Activated T-cell treated with anti-CD3 and anti-CD28 coated beads for 4 hours (primary cell): ENCODE data around the gene BHLHE23.

ENCODE experiments used
- DNase-seq: peaks from one replicate; pipeline ENCODE4 v3.0.0-alpha.2; 2020

BHLHE23 gene

DNA sequence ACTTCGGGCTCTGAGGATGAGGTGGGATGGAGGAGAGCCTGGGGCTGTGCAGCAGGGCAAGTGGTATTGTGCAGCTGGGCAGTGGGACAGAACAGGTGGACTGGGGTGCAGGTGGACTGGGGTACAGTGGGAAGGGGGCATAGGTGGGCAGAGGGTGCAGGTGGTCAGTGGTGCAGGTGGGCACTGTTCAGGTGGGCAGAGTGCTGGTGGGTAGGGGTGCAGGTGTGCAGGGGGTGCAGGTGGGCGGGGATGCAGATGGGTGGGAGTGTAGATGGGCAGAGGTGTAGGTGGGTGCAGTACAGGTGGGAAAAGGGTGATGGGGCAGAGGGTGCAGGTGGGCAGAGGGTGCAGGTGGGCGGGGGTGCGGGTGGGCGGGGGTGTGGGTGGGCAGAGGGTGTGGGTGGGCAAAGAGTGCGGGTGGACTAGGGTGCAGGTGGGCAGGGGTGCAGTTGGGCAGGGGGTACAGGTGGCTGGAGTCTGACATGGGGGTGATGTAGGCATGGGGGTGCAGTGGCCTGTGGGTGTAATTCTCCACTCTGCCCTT, 20.4 kb downstream of the BHLHE23 start:
- no peak for DNase-seq

GRCh38 chr20:62985444-62985778, 21.4 kb downstream of the BHLHE23 start:
- no peak for DNase-seq

DNA sequence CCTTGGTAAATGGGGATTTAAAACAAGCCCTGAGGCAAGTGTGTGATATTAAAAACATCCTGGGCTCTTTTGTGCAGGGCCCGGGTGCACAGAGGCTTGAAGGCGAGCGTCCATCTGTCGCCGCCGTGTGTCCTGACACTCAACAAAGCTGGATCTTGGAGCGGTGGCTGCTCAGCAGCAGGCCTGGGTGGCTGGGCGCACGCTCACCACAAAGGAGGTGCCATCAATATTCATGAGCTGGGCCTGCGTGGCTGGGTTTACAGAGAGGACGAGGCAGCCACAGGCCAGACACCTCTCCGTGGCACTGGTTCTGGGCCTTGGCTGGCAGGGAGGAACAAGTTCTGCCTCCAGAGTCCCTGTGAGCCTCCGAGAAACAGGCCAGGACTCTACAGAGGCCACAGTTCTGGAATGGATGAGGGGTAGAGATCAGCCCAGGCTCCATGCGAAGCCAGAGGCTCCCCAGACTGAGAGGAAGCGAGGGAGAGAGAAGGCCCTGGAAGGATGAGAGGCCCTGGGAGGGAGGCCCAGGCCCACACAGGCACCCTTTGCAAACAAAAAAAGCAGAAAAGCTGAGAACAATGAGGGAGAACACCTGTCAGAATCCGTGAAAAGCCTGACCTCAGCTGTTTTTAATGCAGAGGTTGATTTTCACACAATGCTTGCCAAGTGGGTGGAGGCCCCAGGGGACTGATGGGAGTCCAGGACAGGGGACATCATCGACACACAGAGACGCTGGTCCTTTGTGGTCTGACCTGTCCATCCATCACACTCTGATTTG, 21.9 kb downstream of the BHLHE23 start:
- no peak for DNase-seq

DNA sequence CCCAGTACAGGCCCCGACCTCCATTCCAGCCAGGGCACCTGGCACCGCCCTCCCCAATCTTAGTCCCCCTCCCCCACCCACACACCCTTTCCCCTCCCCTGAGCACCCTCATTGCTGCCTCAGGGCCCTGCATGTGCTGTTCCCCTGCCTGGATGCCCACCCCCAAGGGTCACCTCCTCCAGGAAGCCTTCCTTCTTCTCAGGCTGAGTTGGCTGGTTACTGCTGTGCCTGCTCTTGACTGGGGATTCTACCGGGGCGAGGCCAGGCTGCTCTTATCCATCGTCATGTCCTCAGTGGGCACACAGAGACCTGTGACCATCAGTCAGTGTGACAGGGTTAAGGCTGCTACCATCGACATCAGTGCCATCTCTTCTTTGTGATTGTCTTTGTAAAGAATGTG, 23.6 kb downstream of the BHLHE23 start:
- no peak for DNase-seq

- no peak for DNase-seq
Observed at GRCh38 chr20:62982124-62983075, 24.4 kb downstream of the BHLHE23 start.

DNA sequence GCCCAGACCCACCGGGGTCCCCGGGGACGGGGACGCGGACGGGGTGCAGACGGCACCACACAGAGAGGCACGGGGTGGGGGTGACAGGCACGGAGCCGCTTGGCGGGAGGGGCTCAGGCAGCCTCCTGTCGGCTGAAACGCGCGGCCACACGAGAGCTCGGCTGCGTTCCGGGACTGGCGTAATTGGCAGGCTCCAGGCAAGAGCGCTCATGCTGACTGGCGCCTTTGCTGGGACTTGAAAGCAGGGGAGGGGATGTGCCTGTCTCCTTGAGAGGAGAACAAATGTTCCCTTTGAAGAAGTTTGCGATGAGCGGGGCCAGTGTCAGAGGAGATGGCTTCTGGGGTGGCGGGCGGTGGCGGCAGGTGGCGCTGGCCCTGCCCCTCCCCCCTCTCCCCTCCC, 25.8 kb downstream of the BHLHE23 start:
- DNase-seq = peak; percentile 19

DNA sequence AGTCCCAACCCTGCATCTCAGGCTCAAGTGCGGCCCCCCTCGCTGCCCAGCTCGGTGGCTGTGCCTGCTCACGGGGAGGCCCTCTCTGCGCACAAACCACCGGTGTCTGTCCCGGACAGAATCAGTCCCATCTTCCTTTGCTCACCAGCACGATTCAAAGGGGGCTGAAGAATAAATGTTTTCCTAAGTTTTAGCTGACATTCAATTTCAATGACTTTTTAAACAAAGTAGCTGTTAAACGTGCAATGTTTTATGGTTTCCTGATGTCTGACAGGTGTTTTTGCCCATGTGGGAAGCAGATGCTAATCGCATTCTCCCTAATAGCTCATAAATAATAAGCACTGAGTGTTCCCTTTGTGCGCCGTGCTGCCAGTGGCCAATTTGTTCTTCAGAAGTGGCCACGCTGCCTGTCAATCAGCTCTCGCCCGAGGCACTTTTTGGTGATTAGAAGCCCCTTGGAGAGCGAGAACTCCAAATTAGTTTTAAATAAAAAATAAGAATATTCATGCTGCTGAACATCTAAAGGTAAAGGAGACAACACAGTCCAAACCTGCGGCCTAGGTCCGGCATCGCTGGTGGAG, 26.3 kb downstream of the BHLHE23 start:
- DNase-seq = no peak

DNA sequence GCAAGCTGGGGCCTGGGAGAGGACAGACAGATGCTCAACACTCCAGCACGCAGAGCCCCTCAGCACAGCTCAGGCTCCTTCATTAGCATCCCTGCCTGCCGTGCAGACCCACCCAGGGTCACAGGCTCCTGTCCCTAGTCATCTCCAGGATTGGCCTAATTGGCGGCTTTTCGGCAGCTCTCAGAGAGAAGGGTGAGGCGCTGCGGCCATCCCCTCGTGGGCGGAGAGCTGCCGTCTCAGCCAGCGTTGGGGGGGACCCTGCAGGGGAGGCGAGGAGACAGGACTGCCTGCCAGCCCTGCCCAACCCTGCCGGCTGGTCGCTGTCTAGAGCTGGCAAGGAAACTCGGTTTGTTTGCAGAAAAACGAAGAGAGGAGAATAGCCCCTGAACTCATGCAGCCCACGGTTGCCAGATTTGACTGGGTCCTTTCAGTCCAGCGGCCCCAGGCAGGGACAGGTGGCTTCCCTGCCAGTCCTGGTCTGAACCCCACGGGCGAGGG, 26.8 kb downstream of the BHLHE23 start:
- no peak for DNase-seq

- DNase-seq = no peak
Observed at GRCh38 chr20:62979310-62979709, 27.5 kb downstream of the BHLHE23 start.

DNA sequence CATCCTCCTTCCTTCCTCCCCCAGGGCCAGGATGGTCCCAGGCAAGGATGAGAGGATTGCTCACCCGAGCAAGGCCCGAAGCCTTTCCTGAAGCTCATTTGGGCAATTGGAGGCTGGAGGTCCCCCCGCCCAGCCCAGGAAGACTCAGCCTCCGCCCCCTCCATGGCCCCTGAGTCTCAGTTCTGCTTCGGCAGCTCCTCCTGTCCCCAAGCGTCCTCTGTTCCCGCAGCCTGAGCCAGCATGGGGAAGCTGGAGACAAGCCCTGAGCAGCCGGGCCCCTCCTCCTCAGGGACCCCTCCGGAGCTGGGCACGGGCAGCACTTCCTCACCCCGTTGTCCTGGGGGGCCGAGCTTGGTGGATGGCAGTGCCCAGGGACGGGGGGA, 28.2 kb downstream of the BHLHE23 start:
- DNase-seq = no peak

- peak; percentile 79 for DNase-seq
Observed at GRCh38 chr20:62977613-62978560, 28.9 kb downstream of the BHLHE23 start.

DNA sequence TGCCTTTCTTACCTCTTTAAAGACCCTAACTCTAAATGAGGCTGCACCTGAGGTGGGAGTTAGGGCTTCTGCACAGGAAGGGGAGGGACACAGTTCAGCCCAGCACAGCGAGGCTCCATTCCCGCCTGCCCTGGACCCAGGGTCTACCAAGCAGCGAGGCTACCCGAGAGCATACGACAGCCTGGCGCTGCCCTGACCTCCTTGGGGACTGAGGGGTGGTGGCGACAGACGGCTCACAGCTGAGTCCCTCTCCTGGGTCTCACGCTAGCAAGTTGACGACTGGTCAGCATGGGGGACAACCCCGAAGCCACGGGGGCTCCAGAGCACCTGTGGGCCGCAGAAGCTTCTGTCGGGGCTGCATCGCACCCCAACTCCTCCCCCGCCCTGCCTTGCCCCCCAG, 29.9 kb downstream of the BHLHE23 start:
- no peak for DNase-seq

DNA sequence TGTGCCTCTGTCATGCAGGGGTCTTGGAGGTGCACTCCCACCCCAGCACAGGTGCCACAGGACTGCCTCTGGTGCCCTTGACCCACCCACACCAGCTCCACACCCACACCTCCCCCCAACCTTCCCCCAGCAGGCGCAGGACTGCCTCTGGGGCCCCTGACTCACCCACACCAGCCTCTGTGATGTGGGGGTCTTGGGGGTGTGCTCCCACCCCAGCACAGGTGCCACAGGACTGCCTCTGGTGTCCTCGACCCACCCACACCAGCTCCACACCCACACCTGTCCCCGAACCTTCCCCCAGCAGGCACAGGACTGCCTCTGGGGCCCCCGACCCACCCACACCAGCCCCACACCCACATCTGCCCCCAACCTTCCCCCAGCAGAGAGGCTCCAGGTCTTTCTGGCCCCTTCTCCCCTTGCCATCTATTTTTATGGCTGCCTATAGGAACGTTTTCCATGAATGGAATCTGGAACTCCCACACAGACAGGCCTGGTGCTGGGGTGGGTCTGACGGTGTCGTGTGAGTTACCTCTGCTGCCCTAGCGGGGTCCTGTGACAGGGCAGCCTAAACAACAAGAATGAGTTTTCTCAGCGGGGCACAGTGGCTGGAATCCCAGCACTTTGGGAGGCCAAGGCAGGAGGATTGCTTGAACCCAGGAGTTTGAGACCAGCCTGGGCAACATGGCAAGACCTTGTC, 30.8 kb downstream of the BHLHE23 start:
- DNase-seq = no peak

GRCh38 chr20:62975251-62975760, 31.5 kb downstream of the BHLHE23 start:
- no peak for DNase-seq

DNA sequence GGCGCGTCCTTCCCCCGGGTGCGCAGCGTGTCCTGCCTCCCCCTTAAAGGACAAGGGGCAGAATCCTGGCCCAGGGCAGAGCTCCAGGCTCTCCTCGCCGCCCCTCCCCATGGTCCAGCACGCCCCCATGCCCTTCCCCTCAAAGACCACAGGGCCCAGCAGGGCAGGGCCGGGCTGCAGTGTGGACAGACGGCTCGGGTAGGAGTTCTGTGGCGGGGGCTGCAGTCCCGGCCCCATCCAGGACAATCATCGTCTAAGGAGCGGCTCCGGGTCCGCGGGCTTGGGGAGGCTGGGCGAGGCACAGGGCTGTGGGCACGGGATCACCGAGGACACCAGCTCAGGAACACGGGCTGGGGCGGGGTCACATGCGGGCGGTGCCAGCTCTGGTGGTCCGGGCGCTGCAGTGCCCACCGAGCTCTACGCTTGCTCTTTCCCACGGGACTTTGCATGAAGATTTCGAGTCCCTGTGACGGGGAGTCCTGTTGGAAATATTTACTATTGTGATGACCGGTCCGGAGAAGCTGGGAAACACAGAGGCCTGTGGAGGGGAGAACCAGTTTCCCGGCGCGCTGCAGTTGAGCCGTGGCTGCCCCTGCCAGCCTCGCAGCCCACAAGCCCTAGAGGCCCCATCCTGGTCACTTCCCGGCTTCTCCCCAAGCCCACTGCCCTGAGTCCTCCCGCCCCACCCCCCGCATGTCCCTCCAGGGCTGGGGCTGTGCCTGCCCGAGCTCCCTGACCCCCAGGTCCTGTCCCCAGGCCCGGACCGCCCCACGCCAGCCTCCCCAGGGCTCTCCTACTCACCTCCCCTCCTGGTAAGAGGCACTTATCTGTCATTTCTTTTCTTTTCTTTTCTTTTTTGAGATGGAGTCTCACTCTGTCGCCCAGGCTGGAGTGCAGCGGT, 33.7 kb downstream of the BHLHE23 start:
- DNase-seq = no peak

- peak; percentile 81 for DNase-seq
Observed at GRCh38 chr20:62971950-62972844, 34.6 kb downstream of the BHLHE23 start.

GRCh38 chr20:62971211-62971949, 35.4 kb downstream of the BHLHE23 start:
- no peak for DNase-seq
